UCSD-AML1 (cell line): ENCODE measurements around the gene SLC41A3.
"Not testable (repeated sequence)": the region's sequence is repeated elsewhere in the genome, so short reads cannot be mapped to it uniquely, and the experiment has no call there.

ENCODE experiments used
- DNase-seq: peaks from one replicate; lab custom pipeline; 2025; ENCODE audit not compliant: unreplicated experiment; lab: John Stamatoyannopoulos, UW

SLC41A3 gene

DNA sequence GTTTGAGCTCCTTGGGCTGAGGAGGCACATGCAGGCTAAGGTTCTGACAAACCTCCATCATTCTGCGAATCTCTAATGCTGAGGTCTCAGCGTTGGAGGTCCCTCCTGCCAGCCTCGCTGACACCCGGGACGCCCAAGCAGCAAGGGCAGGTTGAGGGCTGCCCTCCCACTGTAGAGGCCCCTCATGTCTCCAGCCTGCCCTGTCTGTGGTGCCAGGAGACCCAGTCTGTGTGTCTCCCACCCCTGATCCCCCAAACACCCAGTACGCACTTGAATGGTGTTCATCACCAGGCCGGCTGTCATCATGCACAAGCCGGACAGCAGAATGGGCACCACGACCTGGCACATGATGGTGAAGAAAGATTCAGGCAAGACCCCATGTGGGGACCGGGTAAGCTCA is 27.8 kb downstream of the SLC41A3 start:
- DNase-seq = no peak

GRCh38 chr3:126054870-126055269 is 29.1 kb downstream of the SLC41A3 start:
- no peak for DNase-seq

DNA sequence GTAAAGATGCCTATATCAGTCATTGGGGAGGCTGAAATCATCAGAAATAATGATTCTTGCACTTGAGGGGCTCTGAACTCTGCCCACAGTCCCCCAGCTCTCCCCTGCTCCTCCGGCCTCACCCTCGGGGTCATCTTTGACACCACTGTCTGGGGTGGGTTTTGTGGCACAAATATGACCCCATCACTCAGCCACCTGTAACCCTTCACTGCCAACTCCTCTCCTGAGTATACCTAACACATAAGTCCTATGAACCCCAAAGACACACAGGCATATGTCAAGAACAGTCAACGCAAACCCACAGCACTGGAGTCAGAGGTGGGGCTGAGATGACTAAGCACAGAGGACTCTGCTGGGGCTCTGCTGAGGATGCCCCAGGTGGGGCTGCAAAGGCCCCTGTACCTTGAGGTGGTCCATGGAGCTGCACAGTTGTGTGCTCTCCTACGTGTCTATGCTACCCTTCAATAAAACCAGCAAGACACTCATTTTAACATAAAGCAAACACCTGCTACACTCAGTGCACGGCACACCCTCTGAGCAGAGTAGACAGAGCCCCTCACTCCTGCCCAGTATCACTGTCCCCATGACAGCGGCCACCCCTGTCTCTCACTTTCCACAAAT is 29.9 kb downstream of the SLC41A3 start:
- DNase-seq = no peak

GRCh38 chr3:126053513-126053912 is 30.4 kb downstream of the SLC41A3 start:
- no peak for DNase-seq

GRCh38 chr3:126052196-126053058 is 31.5 kb downstream of the SLC41A3 start:
- DNase-seq = no peak

- DNase-seq = no peak
Observed at GRCh38 chr3:126051741-126052140, 32.2 kb downstream of the SLC41A3 start.

GRCh38 chr3:126051234-126051633 is 32.7 kb downstream of the SLC41A3 start:
- no peak for DNase-seq

- no peak for DNase-seq
Observed at GRCh38 chr3:126050626-126051025, 33.3 kb downstream of the SLC41A3 start.

- no peak for DNase-seq
Observed at GRCh38 chr3:126050050-126050392, 33.9 kb downstream of the SLC41A3 start.

GRCh38 chr3:126049289-126050049 is 34.5 kb downstream of the SLC41A3 start:
- no peak for DNase-seq

- no peak for DNase-seq
Observed at GRCh38 chr3:126040386-126040785, 43.5 kb downstream of the SLC41A3 start.

- no peak for DNase-seq
Observed at GRCh38 chr3:126039870-126040269, 44.1 kb downstream of the SLC41A3 start.

DNA sequence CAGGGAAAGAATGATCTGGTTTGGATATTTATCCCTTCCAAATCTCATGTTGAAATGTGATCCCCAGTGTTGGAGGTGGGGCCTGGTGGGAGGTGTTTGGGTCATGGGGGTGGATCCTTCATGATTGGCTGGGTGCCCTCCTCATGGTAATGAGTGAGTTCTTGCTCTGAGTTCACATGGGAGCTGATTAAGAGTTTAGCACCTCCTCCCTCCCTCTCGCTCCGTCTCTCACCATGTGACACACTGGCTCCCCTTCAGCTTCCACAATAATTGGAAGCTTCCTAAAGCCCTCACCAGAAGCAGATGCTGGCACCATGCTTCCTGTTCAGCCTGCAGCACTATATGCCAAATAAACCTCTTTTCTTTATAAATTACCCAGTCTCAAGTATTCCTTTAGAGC is 45.1 kb downstream of the SLC41A3 start:
- DNase-seq = not testable (repeated sequence)

GRCh38 chr3:126036056-126036549 is 47.8 kb downstream of the SLC41A3 start:
- DNase-seq = no peak

- DNase-seq = no peak
Observed at GRCh38 chr3:126035362-126036050, 48.4 kb downstream of the SLC41A3 start.

DNA sequence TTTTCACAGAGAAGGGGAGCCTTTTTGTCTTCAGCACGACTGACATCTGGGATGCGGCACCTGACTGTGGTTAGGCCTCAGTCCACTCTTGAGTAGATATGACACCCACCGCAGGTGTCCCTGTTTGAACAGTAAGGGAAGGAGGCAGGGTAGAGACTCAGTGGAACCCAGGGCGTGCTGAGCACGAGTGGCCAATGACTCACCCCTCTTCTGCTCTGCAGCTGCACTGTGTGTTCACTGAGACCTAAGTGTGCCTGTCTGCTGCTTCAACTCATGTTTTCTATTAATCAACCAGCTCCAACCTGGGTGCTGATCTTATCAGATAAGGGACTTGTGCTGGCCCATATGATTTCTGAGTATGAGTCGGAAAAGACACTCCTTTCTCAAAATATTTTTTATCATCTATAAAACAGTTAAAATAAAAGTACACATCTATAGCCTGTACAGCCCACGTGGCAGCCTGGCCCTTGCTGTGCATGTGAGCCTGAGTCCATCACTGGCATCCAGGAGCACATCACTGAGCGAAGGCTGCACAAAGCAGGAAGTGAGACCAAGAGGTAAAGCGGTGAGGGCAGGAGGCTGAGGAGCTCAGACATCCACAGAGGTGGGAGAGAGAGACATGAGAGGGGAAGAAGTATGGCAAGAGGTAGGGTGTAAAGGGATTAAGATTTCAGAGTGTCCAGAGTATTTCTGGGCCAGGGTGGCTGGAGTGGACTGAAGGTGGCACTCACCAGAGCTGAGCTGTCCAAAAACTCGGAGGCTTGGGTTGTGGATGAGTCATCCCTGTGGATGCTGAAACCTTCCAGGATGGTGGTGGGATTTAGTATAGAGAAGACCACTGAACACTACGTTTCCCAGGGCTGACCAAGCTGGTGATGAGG is 49.2 kb downstream of the SLC41A3 start:
- DNase-seq = no peak

GRCh38 chr3:126033765-126034164 is 50.2 kb downstream of the SLC41A3 start:
- DNase-seq = no peak

DNA sequence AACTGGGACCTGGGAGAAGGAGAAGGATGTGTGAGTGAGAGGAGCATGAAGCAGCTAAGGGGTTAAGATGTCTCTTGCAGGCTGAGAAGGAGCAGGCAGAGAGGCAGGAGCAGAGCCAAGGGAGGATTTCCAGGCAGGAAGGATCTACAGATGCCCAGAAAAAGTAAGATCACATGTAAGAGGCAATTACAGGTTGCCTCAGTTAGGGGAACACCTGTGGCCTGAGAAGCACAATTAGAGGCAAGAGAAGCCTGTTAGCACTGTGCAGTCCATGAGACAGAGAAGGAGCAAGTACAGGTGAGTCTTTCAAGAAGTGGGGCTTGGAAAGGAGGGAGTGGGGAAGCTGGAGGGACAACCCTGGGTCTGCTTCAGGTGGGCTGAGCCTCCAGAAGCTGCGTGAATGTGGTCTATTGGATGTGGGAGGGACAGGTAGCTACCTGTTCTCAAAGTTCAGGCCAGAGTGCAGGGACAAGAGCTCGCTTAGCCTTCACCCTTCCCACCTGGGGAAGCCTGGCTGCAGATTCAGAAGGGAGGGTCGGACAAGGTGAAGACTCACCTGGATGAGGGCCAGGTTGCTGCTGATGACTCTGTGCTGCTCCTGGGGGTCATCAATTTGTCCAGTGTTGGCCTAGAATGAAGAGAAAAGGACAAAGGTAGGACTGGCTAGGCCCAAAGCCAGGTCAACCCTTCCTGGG is 50.7 kb downstream of the SLC41A3 start:
- DNase-seq = no peak

- DNase-seq = no peak
Observed at GRCh38 chr3:126031981-126032471, 51.9 kb downstream of the SLC41A3 start.
